GM23338 (cell line): ENCODE results near the gene SERPINA9. TPM values are rescaled to one million over a fixed set of nuclear protein-coding genes. Genes with fewer than 3 reads are reported as not detected.

Source experiments
- ATAC-seq: fragments of 200-7000 bp; cut with Tn5 transposase; 3 replicates; pipeline ENCODE4 v1.9.1; 2020
- DNase-seq: peaks from one replicate; pipeline ENCODE4 v3.0.0-alpha.2; 2015; ENCODE audit warnings: low spot score
- H2AFZ ChIP-seq: fragments of 200-600 bp; sonication (generic); 2 replicates; pipeline ENCODE4 v1.8.0; 2016; ENCODE audit warnings: antibody characterized with exemption, mild to moderate bottlenecking, moderate library complexity
- H3F3A ChIP-seq: fragments of 200-600 bp; sonication (generic); replicated peaks from 2 replicates; pipeline ENCODE4 v1.8.0; 2017; ENCODE audit warnings: antibody characterized with exemption, mixed run types, low read depth
- H3K27ac ChIP-seq: fragments of 200-600 bp; sonication (generic); 2 replicates; pipeline ENCODE4 v1.6.1; 2016; ENCODE audit warnings: low read depth
- H3K27me3 ChIP-seq: fragments of 200-600 bp; sonication (generic); 2 replicates; pipeline ENCODE4 v1.8.0; 2016; ENCODE audit warnings: mild to moderate bottlenecking, mixed run types, moderate library complexity; ENCODE audit not compliant: insufficient read depth
- H3K36me3 ChIP-seq: fragments of 200-600 bp; sonication (generic); 2 replicates; pipeline ENCODE4 v1.8.0; 2016; ENCODE audit warnings: mild to moderate bottlenecking; ENCODE audit not compliant: insufficient read depth
- H3K4me1 ChIP-seq: fragments of 200-600 bp; sonication (generic); 2 replicates; pipeline ENCODE4 v1.8.0; 2016; ENCODE audit warnings: mild to moderate bottlenecking, moderate library complexity; ENCODE audit not compliant: insufficient read depth
- H3K4me2 ChIP-seq: fragments of 200-600 bp; sonication (generic); 2 replicates; pipeline ENCODE4 v1.7.1; 2017; ENCODE audit warnings: mixed run types
- H3K4me3 ChIP-seq: fragments of 200-600 bp; sonication (generic); 2 replicates; pipeline ENCODE4 v1.6.1; 2016; ENCODE audit warnings: mixed run types
- H3K79me2 ChIP-seq: fragments of 200-600 bp; sonication (generic); replicated peaks from 2 replicates; pipeline ENCODE4 v1.8.0; 2017; ENCODE audit warnings: mild to moderate bottlenecking; ENCODE audit not compliant: insufficient read depth
- H3K9me2 ChIP-seq: fragments of 200-600 bp; sonication (generic); 2 replicates; pipeline ENCODE4 v1.8.0; 2017; ENCODE audit not compliant: insufficient read depth
- H4K20me1 ChIP-seq: fragments of 200-600 bp; sonication (generic); replicated peaks from 2 replicates; pipeline ENCODE4 v1.8.0; 2017; ENCODE audit warnings: mild to moderate bottlenecking; ENCODE audit not compliant: insufficient read depth
- H3K27ac Mint-ChIP-seq: 2 replicates; pipeline ENCODE4 v1.8.0; 2020; ENCODE audit warnings: inconsistent platforms, mild to moderate bottlenecking, moderate library complexity, mixed read lengths
- H3K27me3 Mint-ChIP-seq: 3 replicates; pipeline ENCODE4 v1.8.0; 2022; ENCODE audit warnings: low read depth, mild to moderate bottlenecking, moderate library complexity, mixed read lengths, inconsistent platforms; ENCODE audit not compliant: insufficient read depth, poor library complexity
- H3K36me3 Mint-ChIP-seq: 3 replicates; pipeline ENCODE4 v1.8.0; 2021; ENCODE audit warnings: low read depth, mild to moderate bottlenecking, inconsistent platforms, moderate library complexity, mixed read lengths
- H3K4me1 Mint-ChIP-seq: 3 replicates; pipeline ENCODE4 v1.8.0; 2020; ENCODE audit warnings: mild to moderate bottlenecking, inconsistent platforms, mixed read lengths
- H3K4me3 Mint-ChIP-seq: 3 replicates; pipeline ENCODE4 v1.8.0; 2021; ENCODE audit warnings: moderate library complexity, mild to moderate bottlenecking, inconsistent platforms, mixed read lengths
- H3K9me3 Mint-ChIP-seq: 3 replicates; pipeline ENCODE4 v1.8.0; 2020; ENCODE audit warnings: moderate library complexity, mild to moderate bottlenecking, inconsistent platforms, mixed read lengths
- ETS1 ChIP-seq: IDR thresholded peaks from 2 replicates; pipeline ENCODE4 v1.6.1; 2016; ENCODE audit warnings: antibody characterized with exemption
- EZH2 ChIP-seq: fragments of 200-600 bp; sonication (generic); IDR thresholded peaks from one replicate; pipeline ENCODE4 v1.8.0; 2017; ENCODE audit warnings: antibody characterized with exemption, mild to moderate bottlenecking, low read depth; ENCODE audit not compliant: unreplicated experiment
- POLR2AphosphoS5 ChIP-seq: IDR thresholded peaks from 2 replicates; pipeline ENCODE4 v1.6.1; 2016; ENCODE audit warnings: antibody characterized with exemption, low read depth
- ZNF114 ChIP-seq: fragments of 250-450 bp; sonication (Bioruptor Pico); IDR thresholded peaks from 2 replicates; pipeline ENCODE4 v1.5.0; 2020; ENCODE audit warnings: mild to moderate bottlenecking, moderate library complexity
- ZNF462 ChIP-seq: fragments of 250-450 bp; sonication (Bioruptor Pico); IDR thresholded peaks from 2 replicates; pipeline ENCODE4 v1.5.0; 2020; ENCODE audit warnings: mild to moderate bottlenecking, moderate library complexity
- polyA plus RNA-seq: library from polyadenylated mRNA; unstranded; fragments of >200 nt; fragmentation: Nextera tagmentation; extraction: Ambion mirVana; gene quantifications from 2 replicates; pipeline ENCODE4 v1.2.1, GENCODE V29; 2016
- total RNA-seq: library from RNA; depleted of rRNA; stranded (reverse); fragments of >200 nt; shearing (Covaris generic); gene quantifications from 2 replicates; pipeline ENCODE4 v1.2.3, GENCODE V29; 2014

The SERPINA9 gene
- total and polyA plus RNA-seq, 2 experiments from 2014 or later = not detected

GRCh38 chr14:94517248-94517640 is 41.2 kb upstream of the SERPINA9 start:
- no peak for DNase-seq
- TF ChIP-seq ZNF462 (CRISPR knock-in tag) = no peak
- Histone ChIP-seq H3K4me1 (no peaks in the 10 kb centered on the region; the same call in 1 of the 2 replicates), H4K20me1 (no peaks in the 10 kb centered on the region), H3K4me3 (no peak overlapping the region), H3K4me2 (no peak overlapping the region), H3K36me3 (no peaks in the 10 kb centered on the region), H2AFZ (0 out of 2 replicates have a peak overlapping the region, but pooled peaks have one; percentile 38), H3K27ac (no peak overlapping the region), H3K9me2 (peaks cover 9% of the 10 kb centered on the region), H3K27me3 (no peaks in the 10 kb centered on the region), H3F3A (no peaks in the 10 kb centered on the region), H3K79me2 (no peaks in the 10 kb centered on the region)
- peaks cover 13% of the 10 kb centered on the region for H3K9me3 Mint-ChIP-seq
- no peak overlapping the region for H3K4me3 Mint-ChIP-seq
- peaks cover 9% of the 10 kb centered on the region for H3K27me3 Mint-ChIP-seq
- H3K27ac Mint-ChIP-seq = no peak overlapping the region
- H3K36me3 Mint-ChIP-seq = peaks cover 15% of the 10 kb centered on the region
- peaks cover 12% of the 10 kb centered on the region for H3K4me1 Mint-ChIP-seq
- peak; percentile 58 for ATAC-seq

- no peak overlapping the region for H3K27ac Mint-ChIP-seq
These were observed 39.9 kb upstream of the SERPINA9 start for GRCh38 chr14:94515856-94516255.

More at GRCh38 chr14:94515856-94516255, 39.9 kb upstream of the SERPINA9 start:
- DNase-seq (no peak), ATAC-seq (no peak)
- H3K79me2 ChIP-seq = no peaks in the 10 kb centered on the region
- no peak overlapping the region for H3K27ac ChIP-seq
- H3K4me1 ChIP-seq = no peaks in the 10 kb centered on the region; the same call in 1 of the 2 replicates
- no peaks in the 10 kb centered on the region for H3K36me3 ChIP-seq
- peaks cover 15% of the 10 kb centered on the region for H3K36me3 Mint-ChIP-seq
- peaks cover 9% of the 10 kb centered on the region for H3K9me2 ChIP-seq
- TF ChIP-seq ETS1 (no peak), POLR2AphosphoS5 (no peak), EZH2 (no peak), ZNF462 (CRISPR knock-in tag) (no peak), ZNF114 (CRISPR knock-in tag) (no peak)
- H3K4me3 Mint-ChIP-seq = no peak overlapping the region
- peaks cover 9% of the 10 kb centered on the region for H3K27me3 Mint-ChIP-seq
- no peaks in the 10 kb centered on the region for H3K27me3 ChIP-seq
- H3K4me1 Mint-ChIP-seq = peaks cover 12% of the 10 kb centered on the region; the same call in 2 of the 3 replicates
- no peak overlapping the region for H3K4me3 ChIP-seq
- H3K4me2 ChIP-seq = no peak overlapping the region
- H4K20me1 ChIP-seq = no peaks in the 10 kb centered on the region
- H3F3A ChIP-seq = no peaks in the 10 kb centered on the region
- H2AFZ ChIP-seq = no peak overlapping the region
- H3K9me3 Mint-ChIP-seq = peaks cover 13% of the 10 kb centered on the region
